NCI-H2081 (cell line): ENCODE measurements around the gene CD83.

Experiments
- DNase-seq, 2 experiments: peaks; one replicate each; lab custom pipeline; 2025; lab: John Stamatoyannopoulos, UW

Gene CD83

GRCh38 chr6:14123386-14124111 lies 6.0 kb downstream of the CD83 start:
- no peak for DNase-seq

- no peak for DNase-seq
Measured at GRCh38 chr6:14125346-14125745, 7.8 kb downstream of the CD83 start.

GRCh38 chr6:14126191-14126590 lies 8.6 kb downstream of the CD83 start:
- no peak for DNase-seq

GRCh38 chr6:14127611-14128010 lies 10.0 kb downstream of the CD83 start:
- no peak for DNase-seq

GRCh38 chr6:14128012-14128411 lies 10.4 kb downstream of the CD83 start:
- no peak for DNase-seq

GRCh38 chr6:14128746-14129145 lies 11.2 kb downstream of the CD83 start:
- no peak for DNase-seq

GRCh38 chr6:14129575-14129974 lies 12.0 kb downstream of the CD83 start:
- peak; percentile 18 to 44 for DNase-seq

GRCh38 chr6:14130435-14131075 lies 13.0 kb downstream of the CD83 start:
- DNase-seq, result no peak

- no peak for DNase-seq
Measured at GRCh38 chr6:14131579-14131978, 14.0 kb downstream of the CD83 start.

GRCh38 chr6:14132244-14132920 lies 14.8 kb downstream of the CD83 start:
- no peak for DNase-seq

- no peak for DNase-seq
Measured at GRCh38 chr6:14132921-14133275, 15.3 kb downstream of the CD83 start.

GRCh38 chr6:14134211-14134910 lies 16.8 kb downstream of the CD83 start:
- no peak for DNase-seq

GRCh38 chr6:14135893-14136539 lies 18.4 kb downstream of the CD83 start:
- DNase-seq, result no peak

- DNase-seq, result no peak
Measured at GRCh38 chr6:14138701-14139215, 21.2 kb downstream of the CD83 start.

- DNase-seq, result peak in 1 of 2 experiments; percentile 30
Measured at GRCh38 chr6:14141351-14142062, 23.9 kb downstream of the CD83 start.

- no peak for DNase-seq
Measured at GRCh38 chr6:14142063-14142450, 24.5 kb downstream of the CD83 start.

- no peak for DNase-seq
Measured at GRCh38 chr6:14142511-14143223, 25.1 kb downstream of the CD83 start.

GRCh38 chr6:14143305-14143704 lies 25.7 kb downstream of the CD83 start:
- DNase-seq, result no peak

GRCh38 chr6:14144678-14145113 lies 27.1 kb downstream of the CD83 start:
- peak; percentile 68 to 73 for DNase-seq

- no peak for DNase-seq
Measured at GRCh38 chr6:14146506-14147096, 29.0 kb downstream of the CD83 start.
